Measurements from ENCODE around the gene FRMD6.

The FRMD6 gene

DNA sequence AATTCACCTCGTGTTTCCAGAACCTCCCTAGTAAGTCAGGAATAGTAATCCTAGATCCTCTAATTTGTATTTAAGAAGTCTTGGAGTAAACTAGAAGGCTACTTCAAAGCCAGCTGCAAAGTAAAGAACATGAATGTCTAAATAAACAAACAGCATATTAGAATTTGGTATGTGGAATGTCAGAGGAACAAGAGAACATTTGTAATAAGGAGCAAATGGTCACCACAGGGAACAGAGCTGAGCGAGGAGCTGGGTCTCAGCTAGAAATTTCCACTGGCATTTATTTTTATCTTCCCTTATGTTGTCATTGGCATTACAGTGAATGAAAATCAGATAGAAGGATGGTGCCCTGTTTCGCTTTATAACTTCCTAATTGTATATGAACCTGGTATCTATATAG lies 50.2 kb downstream of the FRMD6 start:
- FAIRE-seq = no peak
- DNase-seq (ENCODE audit: insufficient read length, low spot score) = no peak
- TF ChIP-seq, protein P1, sequence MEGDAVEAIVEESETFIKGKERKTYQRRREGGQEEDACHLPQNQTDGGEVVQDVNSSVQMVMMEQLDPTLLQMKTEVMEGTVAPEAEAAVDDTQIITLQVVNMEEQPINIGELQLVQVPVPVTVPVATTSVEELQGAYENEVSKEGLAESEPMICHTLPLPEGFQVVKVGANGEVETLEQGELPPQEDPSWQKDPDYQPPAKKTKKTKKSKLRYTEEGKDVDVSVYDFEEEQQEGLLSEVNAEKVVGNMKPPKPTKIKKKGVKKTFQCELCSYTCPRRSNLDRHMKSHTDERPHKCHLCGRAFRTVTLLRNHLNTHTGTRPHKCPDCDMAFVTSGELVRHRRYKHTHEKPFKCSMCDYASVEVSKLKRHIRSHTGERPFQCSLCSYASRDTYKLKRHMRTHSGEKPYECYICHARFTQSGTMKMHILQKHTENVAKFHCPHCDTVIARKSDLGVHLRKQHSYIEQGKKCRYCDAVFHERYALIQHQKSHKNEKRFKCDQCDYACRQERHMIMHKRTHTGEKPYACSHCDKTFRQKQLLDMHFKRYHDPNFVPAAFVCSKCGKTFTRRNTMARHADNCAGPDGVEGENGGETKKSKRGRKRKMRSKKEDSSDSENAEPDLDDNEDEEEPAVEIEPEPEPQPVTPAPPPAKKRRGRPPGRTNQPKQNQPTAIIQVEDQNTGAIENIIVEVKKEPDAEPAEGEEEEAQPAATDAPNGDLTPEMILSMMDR (IDR thresholded peaks at IDR 0.05; ENCODE audit: insufficient read depth, missing control alignments) = no peak

DNA sequence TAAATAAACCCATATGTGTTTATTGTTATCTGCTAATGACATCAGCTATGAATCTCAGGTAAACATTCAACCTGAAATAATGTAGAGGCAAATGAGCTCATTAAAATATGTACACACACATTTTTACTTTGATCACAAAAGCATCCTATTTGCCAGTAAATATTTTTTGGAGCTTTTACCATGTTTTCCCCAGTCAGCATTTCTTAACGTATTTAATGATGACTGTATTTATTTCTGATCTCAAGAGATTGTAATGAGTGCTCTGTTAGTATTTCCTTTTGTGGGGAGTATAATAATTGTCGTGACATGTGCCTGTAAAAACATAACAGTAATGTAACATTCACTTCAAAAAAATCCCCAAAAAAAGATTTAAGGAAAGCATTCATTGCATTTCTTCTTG lies 52.1 kb downstream of the FRMD6 start:
- DNase-seq (ENCODE audit: insufficient read length, low spot score) (no peak), FAIRE-seq (no peak)
- TF ChIP-seq, protein P1 (IDR thresholded peaks at IDR 0.05; ENCODE audit: insufficient read depth, missing control alignments) = no peak

DNA sequence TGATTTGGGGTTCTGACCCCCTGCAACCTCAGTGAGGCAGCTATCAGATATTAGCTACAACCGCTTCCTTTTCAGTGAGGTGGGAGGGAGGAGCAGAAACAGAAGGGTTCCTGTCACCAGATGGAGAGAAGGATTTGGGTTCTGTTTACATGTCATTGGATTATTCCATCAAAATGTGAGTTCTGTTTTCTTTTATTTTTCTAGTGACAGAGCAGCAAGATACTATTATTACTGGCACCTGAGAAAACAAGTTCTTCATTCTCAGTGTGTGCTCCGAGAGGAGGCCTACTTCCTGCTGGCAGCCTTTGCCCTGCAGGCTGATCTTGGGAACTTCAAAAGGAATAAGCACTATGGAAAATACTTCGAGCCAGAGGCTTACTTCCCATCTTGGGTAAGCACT lies 52.8 kb downstream of the FRMD6 start:
- FAIRE-seq = no peak
- TF ChIP-seq, protein P1 (IDR thresholded peaks at IDR 0.05; ENCODE audit: insufficient read depth, missing control alignments) = no peak

GRCh38 chr14:51707327-51707726 lies 55.6 kb downstream of the FRMD6 start:
- TF ChIP-seq, protein P1 (IDR thresholded peaks at IDR 0.05; ENCODE audit: insufficient read depth, missing control alignments) = no peak
- no peak for FAIRE-seq
- DNase-seq (ENCODE audit: insufficient read length, low spot score) = no peak

More for the DNA sequence above, 52.8 kb downstream of the FRMD6 start:
- DNase-seq (ENCODE audit: insufficient read length, low spot score) = no peak

DNA sequence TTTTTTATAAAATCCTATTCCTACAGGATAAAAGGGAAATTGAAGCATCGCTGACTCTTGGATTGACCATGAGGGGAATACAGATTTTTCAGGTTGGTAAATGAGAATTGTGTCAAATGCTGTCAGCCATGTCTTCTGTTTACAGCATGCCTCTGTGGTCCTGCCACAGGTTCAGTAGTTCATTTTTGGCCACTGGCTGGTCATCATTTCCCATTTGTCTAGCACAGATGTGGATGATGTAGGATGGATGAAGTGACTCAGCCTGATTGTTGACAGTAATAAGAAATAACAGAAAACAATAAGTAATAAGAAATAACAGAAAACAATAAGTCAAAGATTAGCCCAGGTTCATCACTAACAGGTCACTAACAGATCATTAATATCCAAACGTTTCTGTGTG lies 59.8 kb downstream of the FRMD6 start:
- TF ChIP-seq, protein P1 (IDR thresholded peaks at IDR 0.05; ENCODE audit: insufficient read depth, missing control alignments) = no peak
- DNase-seq (ENCODE audit: insufficient read length, low spot score) (no peak), FAIRE-seq (no peak)

- TF ChIP-seq, protein P1 (IDR thresholded peaks at IDR 0.05; ENCODE audit: insufficient read depth, missing control alignments) = no peak
- FAIRE-seq = no peak
- no peak for DNase-seq (ENCODE audit: insufficient read length, low spot score)
Measured at GRCh38 chr14:51715250-51715649, 63.5 kb downstream of the FRMD6 start.

- no peak for DNase-seq (ENCODE audit: insufficient read length, low spot score)
- FAIRE-seq = no peak
- TF ChIP-seq, protein P1 (IDR thresholded peaks at IDR 0.05; ENCODE audit: insufficient read depth, missing control alignments) = no peak
Measured at GRCh38 chr14:51715742-51716141, 64.0 kb downstream of the FRMD6 start.

All from D721Med (cell line).